Trophoblast cell (in vitro differentiated cells and primary cell): ENCODE results near the gene SMU1.

Source experiments
- DNase-seq, 2 donors: peaks; one replicate each; pipeline ENCODE4 v3.0.0-alpha.2; 2016
- H2AFZ ChIP-seq: 2 replicates; pipeline ENCODE4 v1.6.1; 2013; ENCODE audit warnings: low read length, moderate library complexity, mild to moderate bottlenecking; ENCODE audit not compliant: insufficient read depth, poor library complexity
- H2AK5ac ChIP-seq: 2 replicates; pipeline ENCODE4 v1.6.1; 2013; ENCODE audit warnings: mild to moderate bottlenecking, low read length
- H2BK120ac ChIP-seq: 2 replicates; pipeline ENCODE4 v1.6.1; 2013; ENCODE audit warnings: low read length, mild to moderate bottlenecking, moderate library complexity; ENCODE audit not compliant: insufficient read depth, poor library complexity
- H2BK12ac ChIP-seq: 2 replicates; pipeline ENCODE4 v1.6.1; 2013; ENCODE audit warnings: mild to moderate bottlenecking, low read length, moderate library complexity
- H2BK5ac ChIP-seq: 2 replicates; pipeline ENCODE4 v1.6.1; 2013; ENCODE audit warnings: low read length, low read depth, moderate library complexity, mild to moderate bottlenecking; ENCODE audit not compliant: poor library complexity
- H3K14ac ChIP-seq: 2 replicates; pipeline ENCODE4 v1.6.1; 2013; ENCODE audit warnings: mild to moderate bottlenecking, low read length
- H3K18ac ChIP-seq: 2 replicates; pipeline ENCODE4 v1.6.1; 2013; ENCODE audit warnings: mild to moderate bottlenecking, low read length
- H3K23ac ChIP-seq: 2 replicates; pipeline ENCODE4 v1.6.1; 2013; ENCODE audit warnings: low read length
- H3K27ac ChIP-seq: 2 replicates; pipeline ENCODE4 v1.5.1; 2013; ENCODE audit warnings: low read depth, mild to moderate bottlenecking, inconsistent platforms, low read length, moderate library complexity
- H3K27me3 ChIP-seq: 2 replicates; pipeline ENCODE4 v1.6.1; 2013; ENCODE audit warnings: inconsistent platforms, mild to moderate bottlenecking, low read length, moderate library complexity; ENCODE audit not compliant: insufficient read depth
- H3K36me3 ChIP-seq, 2 experiments: 1 replicate in 1 of 2; 2 replicates in 1 of 2; pipeline ENCODE4 v1.6.1; 2013; ENCODE audit warnings: low read length in 2 of 2, mild to moderate bottlenecking in 2 of 2, moderate library complexity in 1 of 2; ENCODE audit not compliant: insufficient read depth in 2 of 2, control insufficient read depth in 1 of 2
- H3K4ac ChIP-seq: 2 replicates; pipeline ENCODE4 v1.6.1; 2013; ENCODE audit warnings: low read depth, mild to moderate bottlenecking, low read length, moderate library complexity
- H3K4me1 ChIP-seq, 2 experiments: 1 replicate in 1 of 2; 2 replicates in 1 of 2; pipeline ENCODE4 v1.6.1; 2013; ENCODE audit warnings: low read length in 2 of 2, mild to moderate bottlenecking in 2 of 2, moderate library complexity in 1 of 2; ENCODE audit not compliant: insufficient read depth in 2 of 2, control insufficient read depth in 1 of 2
- H3K4me2 ChIP-seq: 2 replicates; pipeline ENCODE4 v1.6.1; 2013; ENCODE audit warnings: inconsistent platforms, mild to moderate bottlenecking, low read length, moderate library complexity
- H3K4me3 ChIP-seq: 2 replicates; pipeline ENCODE4 v1.5.1; 2013; ENCODE audit warnings: mild to moderate bottlenecking, low read depth, low read length, inconsistent platforms
- H3K79me1 ChIP-seq: one replicate; pipeline ENCODE4 v1.6.1; 2013; ENCODE audit warnings: low read length
- H3K79me2 ChIP-seq: 2 replicates; pipeline ENCODE4 v1.6.1; 2013; ENCODE audit warnings: low read length, mild to moderate bottlenecking; ENCODE audit not compliant: control insufficient read depth, insufficient read depth, poor library complexity
- H3K9ac ChIP-seq: 2 replicates; pipeline ENCODE4 v1.6.1; 2013; ENCODE audit warnings: mild to moderate bottlenecking, low read length
- H3K9me3 ChIP-seq: 2 replicates; pipeline ENCODE4 v1.6.1; 2013; ENCODE audit warnings: low read depth, mild to moderate bottlenecking, control low read depth, inconsistent platforms, low read length; ENCODE audit not compliant: insufficient read depth
- H4K12ac ChIP-seq: 2 replicates; pipeline ENCODE4 v1.6.1; 2013; ENCODE audit warnings: low read depth, mild to moderate bottlenecking, low read length, moderate library complexity
- H4K8ac ChIP-seq: 2 replicates; pipeline ENCODE4 v1.6.1; 2013; ENCODE audit warnings: low read depth, mild to moderate bottlenecking, low read length, moderate library complexity
- H4K91ac ChIP-seq: one replicate; pipeline ENCODE4 v1.6.1; 2013; ENCODE audit warnings: low read depth, mild to moderate bottlenecking, low read length, moderate library complexity
- WGBS: extraction: QIAGEN DNeasy Blood & Tissue Kit; methylation state at CpG from one replicate; pipeline ENCODE4 v1.1.7; 2013; ENCODE audit warnings: missing lambda C conversion rate; ENCODE audit not compliant: insufficient read length, insufficient coverage; ENCODE audit errors: extremely low coverage; 5-methylcytosine and 5-hydroxymethylcytosine counted together

Gene SMU1

GRCh38 chr9:33111631-33112030 lies 35.2 kb upstream of the SMU1 start:
- Histone ChIP-seq H2AFZ (no peak overlapping the region), H4K12ac (no peak overlapping the region), H3K27ac (no peak overlapping the region), H3K27me3 (no peaks in the 10 kb centered on the region), H3K4me1 (peaks cover 17 to 23% of the 10 kb centered on the region in 2 experiments), H3K23ac (no peak overlapping the region), H3K79me1 (peaks cover 15% of the 10 kb centered on the region), H3K4ac (no peak overlapping the region), H3K4me3 (no peak overlapping the region), H3K9ac (no peak overlapping the region), H2BK120ac (no peak overlapping the region), H3K18ac (no peak overlapping the region), H4K91ac (no peak overlapping the region), H2AK5ac (no peak overlapping the region), H2BK5ac (no peak overlapping the region), H3K14ac (no peak overlapping the region), H4K8ac (no peak overlapping the region), H3K9me3 (no peaks in the 10 kb centered on the region), H3K36me3 (peaks cover 25 to 40% of the 10 kb centered on the region in 2 experiments), H3K4me2 (no peak overlapping the region), H3K79me2 (peaks cover 2% of the 10 kb centered on the region), H2BK12ac (no peak overlapping the region)
- no CpG with 5 or more reads among the region's 5 CpGs for WGBS
- no peak for DNase-seq

- Histone ChIP-seq H3K27me3 (no peaks in the 10 kb centered on the region), H4K12ac (no peak overlapping the region), H4K8ac (no peak overlapping the region), H3K4me3 (no peak overlapping the region), H2BK5ac (no peak overlapping the region), H2BK120ac (no peak overlapping the region), H3K4ac (no peak overlapping the region), H3K9ac (no peak overlapping the region), H2AFZ (no peak overlapping the region), H4K91ac (no peak overlapping the region), H2AK5ac (no peak overlapping the region), H3K9me3 (no peaks in the 10 kb centered on the region), H3K79me2 (peaks cover 2% of the 10 kb centered on the region), H3K23ac (no peak overlapping the region), H2BK12ac (no peak overlapping the region), H3K36me3 (peaks cover 25 to 40% of the 10 kb centered on the region in 2 experiments), H3K4me1 (peaks cover 22 to 28% of the 10 kb centered on the region in 2 experiments), H3K4me2 (no peak overlapping the region), H3K14ac (no peak overlapping the region), H3K18ac (no peak overlapping the region), H3K79me1 (peaks cover 20% of the 10 kb centered on the region), H3K27ac (no peak overlapping the region)
- no peak for DNase-seq
- WGBS, result no CpG with 5 or more reads among the region's 5 CpGs
Measured at GRCh38 chr9:33110686-33111085, 34.2 kb upstream of the SMU1 start.

GRCh38 chr9:33109850-33110595 lies 33.5 kb upstream of the SMU1 start:
- no peak overlapping the region for H3K4ac ChIP-seq
- H4K12ac ChIP-seq, result no peak overlapping the region
- H3K9ac ChIP-seq, result no peak overlapping the region
- no peak overlapping the region for H4K91ac ChIP-seq
- H3K79me2 ChIP-seq, result peaks cover 2% of the 10 kb centered on the region
- H3K27ac ChIP-seq, result no peak overlapping the region
- no peaks in the 10 kb centered on the region for H3K9me3 ChIP-seq
- H3K18ac ChIP-seq, result no peak overlapping the region
- no peak overlapping the region for H3K14ac ChIP-seq
- peaks cover 25 to 38% of the 10 kb centered on the region in 2 experiments for H3K36me3 ChIP-seq
- H3K27me3 ChIP-seq, result no peaks in the 10 kb centered on the region
- peak in 1 of 2 donors; percentile 61 for DNase-seq
- H3K4me3 ChIP-seq, result no peak overlapping the region
- no peak overlapping the region for H2AK5ac ChIP-seq
- H2AFZ ChIP-seq, result no peak overlapping the region
- no peak overlapping the region for H3K4me2 ChIP-seq
- WGBS, result no CpG with 5 or more reads among the region's 1 CpG
- H4K8ac ChIP-seq, result no peak overlapping the region
- H3K79me1 ChIP-seq, result peaks cover 20% of the 10 kb centered on the region
- peaks cover 22 to 28% of the 10 kb centered on the region in 2 experiments for H3K4me1 ChIP-seq
- no peak overlapping the region for H2BK12ac ChIP-seq
- H3K23ac ChIP-seq, result no peak overlapping the region
- H2BK120ac ChIP-seq, result no peak overlapping the region
- no peak overlapping the region for H2BK5ac ChIP-seq

- WGBS, result no CpG with 5 or more reads among the region's 3 CpGs
- no peak overlapping the region for H4K8ac ChIP-seq
Measured at GRCh38 chr9:33109097-33109496, 32.6 kb upstream of the SMU1 start.

More at GRCh38 chr9:33109097-33109496, 32.6 kb upstream of the SMU1 start:
- no peak overlapping the region for H2AFZ ChIP-seq
- no peaks in the 10 kb centered on the region for H3K9me3 ChIP-seq
- no peak overlapping the region for H2BK5ac ChIP-seq
- H3K23ac ChIP-seq, result no peak overlapping the region
- H2BK120ac ChIP-seq, result no peak overlapping the region
- no peak overlapping the region for H4K12ac ChIP-seq
- no peak overlapping the region for H3K4ac ChIP-seq
- H3K36me3 ChIP-seq, result peaks cover 19 to 30% of the 10 kb centered on the region in 2 experiments
- H3K79me1 ChIP-seq, result peaks cover 24% of the 10 kb centered on the region
- H3K27ac ChIP-seq, result no peak overlapping the region
- no peak overlapping the region for H3K4me2 ChIP-seq
- peaks cover 2% of the 10 kb centered on the region for H3K79me2 ChIP-seq
- H3K18ac ChIP-seq, result no peak overlapping the region
- no peak overlapping the region for H4K91ac ChIP-seq
- no peak overlapping the region for H2BK12ac ChIP-seq
- H3K14ac ChIP-seq, result no peak overlapping the region
- H3K27me3 ChIP-seq, result no peaks in the 10 kb centered on the region
- no peak overlapping the region for H3K9ac ChIP-seq
- H3K4me3 ChIP-seq, result no peak overlapping the region
- no peak for DNase-seq
- peaks cover 27 to 33% of the 10 kb centered on the region in 2 experiments for H3K4me1 ChIP-seq
- no peak overlapping the region for H2AK5ac ChIP-seq
